Measurements from ENCODE around the gene POLR2F.

The POLR2F gene

GRCh38 chr22:38009000-38009806, 55.7 kb downstream of the POLR2F start:
- no peak for DNase-seq

- no peak for DNase-seq
These were observed 59.1 kb downstream of the POLR2F start for GRCh38 chr22:38012604-38013072.

GRCh38 chr22:38014083-38014482, 60.6 kb downstream of the POLR2F start:
- DNase-seq: no peak

GRCh38 chr22:38016182-38017151, 63.0 kb downstream of the POLR2F start:
- no peak for DNase-seq

GRCh38 chr22:38017272-38017920, 63.9 kb downstream of the POLR2F start:
- no peak for DNase-seq

GRCh38 chr22:38017939-38018885, 64.7 kb downstream of the POLR2F start:
- no peak for DNase-seq

Measured in activated CD4-positive, alpha-beta T cell treated with anti-CD3 and anti-CD28 coated beads, Interleukin-2, amount 50 U/mL, for 1 hour (primary cell).